Activated CD8-positive, alpha-beta memory T cell treated with anti-CD3 and anti-CD28 coated beads, Interleukin-2, amount 10 ng/mL, durations not matched to agents 7 days and 5 days (primary cell): ENCODE results near the gene AIG1. TPM values are rescaled to one million over a fixed set of nuclear protein-coding genes. Genes with fewer than 3 reads are reported as not detected.

Experiments used
- ATAC-seq: fragments of 150-1000 bp; cut with Tn5 transposase; one replicate; pipeline ENCODE4 v1.10.0; 2021; ENCODE audit warnings: moderate library complexity
- CTCF ChIA-PET: fragments of 350-600 bp; sonication (Branson Sonifier 250); formaldehyde crosslinking; loops from one replicate; lab custom pipeline; 2021; ENCODE audit warnings: antibody characterized with exemption; lab: Charles Lee
- DNase-seq: peaks from one replicate; pipeline ENCODE4 v3.0.0-alpha.2; 2020
- H3K27ac Mint-ChIP-seq: one replicate; pipeline ENCODE4 v1.8.0; 2021; ENCODE audit warnings: mild to moderate bottlenecking, mixed read lengths
- H3K27me3 Mint-ChIP-seq: one replicate; pipeline ENCODE4 v1.8.0; 2021; ENCODE audit warnings: mixed read lengths
- H3K36me3 Mint-ChIP-seq: one replicate; pipeline ENCODE4 v1.8.0; 2021; ENCODE audit warnings: mild to moderate bottlenecking, mixed read lengths
- H3K4me1 Mint-ChIP-seq: one replicate; pipeline ENCODE4 v1.8.0; 2021; ENCODE audit warnings: mixed read lengths
- H3K4me3 Mint-ChIP-seq: one replicate; pipeline ENCODE4 v1.8.0; 2021; ENCODE audit warnings: mild to moderate bottlenecking, moderate library complexity, mixed read lengths
- H3K9me3 Mint-ChIP-seq: one replicate; pipeline ENCODE4 v1.8.0; 2022; ENCODE audit warnings: low read depth, mixed read lengths
- total RNA-seq, 2 experiments: library from RNA; stranded (reverse); gene quantifications; one replicate each; pipeline ENCODE4 v1.2.3, GENCODE V29; 2021

The AIG1 gene
- total RNA-seq, 2 experiments from 2014 or later, result 8.8 to 9.2 TPM

GRCh38 chr6:143376861-143377260, 316.2 kb downstream of the AIG1 start:
- no peaks in the 10 kb centered on the region for H3K4me1 Mint-ChIP-seq
- ATAC-seq, result no peak
- CTCF ChIA-PET, result no interaction called here
- no peak for DNase-seq
- H3K4me3 Mint-ChIP-seq, result no peak overlapping the region
- peaks cover 30% of the 10 kb centered on the region for H3K27me3 Mint-ChIP-seq
- peaks cover 2% of the 10 kb centered on the region for H3K9me3 Mint-ChIP-seq
- H3K27ac Mint-ChIP-seq, result no peak overlapping the region
- no peaks in the 10 kb centered on the region for H3K36me3 Mint-ChIP-seq

- Mint-ChIP-seq H3K36me3 (no peaks in the 10 kb centered on the region), H3K4me1 (no peaks in the 10 kb centered on the region), H3K27me3 (peaks cover 17% of the 10 kb centered on the region), H3K27ac (no peak overlapping the region), H3K9me3 (no peaks in the 10 kb centered on the region), H3K4me3 (no peak overlapping the region)
- DNase-seq, result no peak
- CTCF ChIA-PET, result interaction anchor here (1.2 kb wide), 1 partner anchor 17 kb away, joined by 3 read pairs; no protein-coding TSS in a partner anchor
- no peak for ATAC-seq
These were observed 324.9 kb downstream of the AIG1 start for GRCh38 chr6:143385636-143386035.

- peaks cover 8% of the 10 kb centered on the region for H3K27me3 Mint-ChIP-seq
- H3K9me3 Mint-ChIP-seq, result no peaks in the 10 kb centered on the region
- H3K4me3 Mint-ChIP-seq, result no peak overlapping the region
- CTCF ChIA-PET, result no interaction called here
- H3K27ac Mint-ChIP-seq, result no peak overlapping the region
- ATAC-seq (no peak), DNase-seq (no peak)
- H3K36me3 Mint-ChIP-seq, result no peaks in the 10 kb centered on the region
- H3K4me1 Mint-ChIP-seq, result no peaks in the 10 kb centered on the region
These were observed 329.6 kb downstream of the AIG1 start for GRCh38 chr6:143390278-143390677.

Other genes starting within 250 kb of the AIG1 start
- 10 to 100 TPM; 24.1 to 28.8 TPM for gene HIVEP2, start 115.7 kb upstream of the AIG1 start, total RNA-seq